ENCODE measurements around the gene FNBP1L. TPM values are rescaled to one million over a fixed set of nuclear protein-coding genes. Genes with fewer than 3 reads are reported as not detected.

Gene FNBP1L
- total and polyA plus RNA-seq, 2 experiments from 2014 or later: 56.3 to 132 TPM

DNA sequence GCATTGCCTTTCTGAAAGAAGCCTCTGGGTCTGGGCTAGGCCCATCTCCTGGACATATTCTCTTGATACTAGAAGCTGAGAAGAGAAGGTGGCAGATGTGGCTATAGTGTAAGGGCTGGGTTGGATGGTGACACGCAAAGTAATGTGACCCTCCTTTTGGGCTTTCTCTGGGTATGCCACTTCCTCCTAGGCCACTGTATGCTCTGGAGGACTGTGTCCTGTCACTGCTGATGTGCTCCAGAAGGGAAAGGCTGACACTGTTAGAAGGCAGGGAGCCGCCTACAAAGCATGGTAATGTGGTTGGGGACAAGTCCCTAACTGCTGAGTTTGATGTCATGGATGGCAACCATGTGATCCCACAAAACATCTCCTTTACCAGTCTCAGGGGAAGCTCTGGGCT, 121.6 kb downstream of the FNBP1L start (continued):
- TF ChIP-seq, protein P1, sequence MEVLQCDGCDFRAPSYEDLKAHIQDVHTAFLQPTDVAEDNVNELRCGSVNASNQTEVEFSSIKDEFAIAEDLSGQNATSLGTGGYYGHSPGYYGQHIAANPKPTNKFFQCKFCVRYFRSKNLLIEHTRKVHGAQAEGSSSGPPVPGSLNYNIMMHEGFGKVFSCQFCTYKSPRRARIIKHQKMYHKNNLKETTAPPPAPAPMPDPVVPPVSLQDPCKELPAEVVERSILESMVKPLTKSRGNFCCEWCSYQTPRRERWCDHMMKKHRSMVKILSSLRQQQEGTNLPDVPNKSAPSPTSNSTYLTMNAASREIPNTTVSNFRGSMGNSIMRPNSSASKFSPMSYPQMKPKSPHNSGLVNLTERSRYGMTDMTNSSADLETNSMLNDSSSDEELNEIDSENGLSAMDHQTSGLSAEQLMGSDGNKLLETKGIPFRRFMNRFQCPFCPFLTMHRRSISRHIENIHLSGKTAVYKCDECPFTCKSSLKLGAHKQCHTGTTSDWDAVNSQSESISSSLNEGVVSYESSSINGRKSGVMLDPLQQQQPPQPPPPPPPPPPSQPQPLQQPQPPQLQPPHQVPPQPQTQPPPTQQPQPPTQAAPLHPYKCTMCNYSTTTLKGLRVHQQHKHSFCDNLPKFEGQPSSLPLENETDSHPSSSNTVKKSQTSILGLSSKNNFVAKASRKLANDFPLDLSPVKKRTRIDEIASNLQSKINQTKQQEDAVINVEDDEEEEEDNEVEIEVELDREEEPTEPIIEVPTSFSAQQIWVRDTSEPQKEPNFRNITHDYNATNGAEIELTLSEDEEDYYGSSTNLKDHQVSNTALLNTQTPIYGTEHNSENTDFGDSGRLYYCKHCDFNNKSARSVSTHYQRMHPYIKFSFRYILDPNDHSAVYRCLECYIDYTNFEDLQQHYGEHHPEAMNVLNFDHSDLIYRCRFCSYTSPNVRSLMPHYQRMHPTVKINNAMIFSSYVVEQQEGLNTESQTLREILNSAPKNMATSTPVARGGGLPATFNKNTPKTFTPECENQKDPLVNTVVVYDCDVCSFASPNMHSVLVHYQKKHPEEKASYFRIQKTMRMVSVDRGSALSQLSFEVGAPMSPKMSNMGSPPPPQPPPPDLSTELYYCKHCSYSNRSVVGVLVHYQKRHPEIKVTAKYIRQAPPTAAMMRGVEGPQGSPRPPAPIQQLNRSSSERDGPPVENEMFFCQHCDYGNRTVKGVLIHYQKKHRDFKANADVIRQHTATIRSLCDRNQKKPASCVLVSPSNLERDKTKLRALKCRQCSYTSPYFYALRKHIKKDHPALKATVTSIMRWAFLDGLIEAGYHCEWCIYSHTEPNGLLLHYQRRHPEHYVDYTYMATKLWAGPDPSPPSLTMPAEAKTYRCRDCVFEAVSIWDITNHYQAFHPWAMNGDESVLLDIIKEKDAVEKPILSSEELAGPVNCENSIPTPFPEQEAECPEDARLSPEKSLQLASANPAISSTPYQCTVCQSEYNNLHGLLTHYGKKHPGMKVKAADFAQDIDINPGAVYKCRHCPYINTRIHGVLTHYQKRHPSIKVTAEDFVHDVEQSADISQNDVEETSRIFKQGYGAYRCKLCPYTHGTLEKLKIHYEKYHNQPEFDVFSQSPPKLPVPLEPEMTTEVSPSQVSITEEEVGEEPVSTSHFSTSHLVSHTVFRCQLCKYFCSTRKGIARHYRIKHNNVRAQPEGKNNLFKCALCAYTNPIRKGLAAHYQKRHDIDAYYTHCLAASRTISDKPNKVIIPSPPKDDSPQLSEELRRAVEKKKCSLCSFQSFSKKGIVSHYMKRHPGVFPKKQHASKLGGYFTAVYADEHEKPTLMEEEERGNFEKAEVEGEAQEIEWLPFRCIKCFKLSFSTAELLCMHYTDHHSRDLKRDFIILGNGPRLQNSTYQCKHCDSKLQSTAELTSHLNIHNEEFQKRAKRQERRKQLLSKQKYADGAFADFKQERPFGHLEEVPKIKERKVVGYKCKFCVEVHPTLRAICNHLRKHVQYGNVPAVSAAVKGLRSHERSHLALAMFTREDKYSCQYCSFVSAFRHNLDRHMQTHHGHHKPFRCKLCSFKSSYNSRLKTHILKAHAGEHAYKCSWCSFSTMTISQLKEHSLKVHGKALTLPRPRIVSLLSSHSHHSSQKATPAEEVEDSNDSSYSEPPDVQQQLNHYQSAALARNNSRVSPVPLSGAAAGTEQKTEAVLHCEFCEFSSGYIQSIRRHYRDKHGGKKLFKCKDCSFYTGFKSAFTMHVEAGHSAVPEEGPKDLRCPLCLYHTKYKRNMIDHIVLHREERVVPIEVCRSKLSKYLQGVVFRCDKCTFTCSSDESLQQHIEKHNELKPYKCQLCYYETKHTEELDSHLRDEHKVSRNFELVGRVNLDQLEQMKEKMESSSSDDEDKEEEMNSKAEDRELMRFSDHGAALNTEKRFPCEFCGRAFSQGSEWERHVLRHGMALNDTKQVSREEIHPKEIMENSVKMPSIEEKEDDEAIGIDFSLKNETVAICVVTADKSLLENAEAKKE (CRISPR knock-in tag; IDR thresholded peaks at IDR 0.05): no peak
- TF ChIP-seq POLR2AphosphoS5 (IDR thresholded peaks at IDR 0.05; ENCODE audit: low read depth): no peak
- no peak for TF ChIP-seq EZH2 (IDR thresholded peaks at IDR 0.05; ENCODE audit: low read depth, unreplicated experiment)
- TF ChIP-seq, protein P2, sequence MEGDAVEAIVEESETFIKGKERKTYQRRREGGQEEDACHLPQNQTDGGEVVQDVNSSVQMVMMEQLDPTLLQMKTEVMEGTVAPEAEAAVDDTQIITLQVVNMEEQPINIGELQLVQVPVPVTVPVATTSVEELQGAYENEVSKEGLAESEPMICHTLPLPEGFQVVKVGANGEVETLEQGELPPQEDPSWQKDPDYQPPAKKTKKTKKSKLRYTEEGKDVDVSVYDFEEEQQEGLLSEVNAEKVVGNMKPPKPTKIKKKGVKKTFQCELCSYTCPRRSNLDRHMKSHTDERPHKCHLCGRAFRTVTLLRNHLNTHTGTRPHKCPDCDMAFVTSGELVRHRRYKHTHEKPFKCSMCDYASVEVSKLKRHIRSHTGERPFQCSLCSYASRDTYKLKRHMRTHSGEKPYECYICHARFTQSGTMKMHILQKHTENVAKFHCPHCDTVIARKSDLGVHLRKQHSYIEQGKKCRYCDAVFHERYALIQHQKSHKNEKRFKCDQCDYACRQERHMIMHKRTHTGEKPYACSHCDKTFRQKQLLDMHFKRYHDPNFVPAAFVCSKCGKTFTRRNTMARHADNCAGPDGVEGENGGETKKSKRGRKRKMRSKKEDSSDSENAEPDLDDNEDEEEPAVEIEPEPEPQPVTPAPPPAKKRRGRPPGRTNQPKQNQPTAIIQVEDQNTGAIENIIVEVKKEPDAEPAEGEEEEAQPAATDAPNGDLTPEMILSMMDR (conservative IDR thresholded peaks at IDR 0.05; ENCODE audit: low read depth in 2 of 2): no peak
- no peak for TF ChIP-seq JUNB (IDR thresholded peaks at IDR 0.05; ENCODE audit: unreplicated experiment)

DNA sequence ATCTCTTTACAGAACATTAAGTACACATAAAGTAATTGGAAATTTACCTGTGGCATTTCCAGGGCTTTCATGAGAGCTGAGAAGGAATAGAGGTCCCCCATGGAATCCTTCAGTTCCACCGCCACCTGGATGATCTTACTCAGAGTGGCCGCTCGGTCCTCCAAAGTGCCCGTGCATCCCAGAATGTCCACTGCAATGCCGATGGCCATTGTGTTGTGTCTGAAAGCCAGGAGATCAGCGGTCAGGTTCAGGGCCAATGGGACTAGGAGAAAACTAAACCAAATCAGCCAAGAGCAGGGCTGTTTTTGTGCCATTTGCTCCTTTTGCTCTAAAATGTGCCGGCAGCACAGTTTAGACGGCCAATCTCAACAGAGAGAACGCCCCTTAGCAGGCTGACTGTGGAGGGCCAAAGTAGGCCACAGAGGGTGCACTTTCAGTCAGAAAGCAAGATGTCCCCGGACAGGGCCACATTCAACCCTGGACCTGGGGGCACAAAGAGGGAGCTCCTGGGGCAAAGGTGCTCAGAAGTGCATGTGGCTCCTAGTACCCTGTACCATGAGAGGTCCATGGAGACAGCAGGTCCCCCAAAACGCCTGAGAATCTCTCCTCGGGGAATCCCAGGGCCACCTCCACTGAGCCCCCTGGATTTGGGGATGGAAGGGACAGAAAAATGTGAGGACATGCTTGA, 123.8 kb downstream of the FNBP1L start:
- Mint-ChIP-seq H3K4me3 (no peak overlapping the region), H3K27ac (peak overlapping the region; percentile 87; the same call in 1 of the 2 replicates), H3K9me3 (no peaks in the 10 kb centered on the region), H3K36me3 (ENCODE audit: low read depth) (peaks cover 17% of the 10 kb centered on the region), H3K27me3 (ENCODE audit: insufficient read depth, low read depth, poor library complexity) (peaks cover 5% of the 10 kb centered on the region), H3K4me1 (peaks cover 20% of the 10 kb centered on the region)
- Histone ChIP-seq H3K27me3 (ENCODE audit: insufficient read depth) (no peaks in the 10 kb centered on the region), H3K4me1 (ENCODE audit: insufficient read depth) (peaks cover 18% of the 10 kb centered on the region), H2AFZ (no peak overlapping the region), H3K4me2 (no peak overlapping the region; the same call in 1 of the 2 replicates), H4K20me1 (replicated peaks; ENCODE audit: insufficient read depth) (0 out of 2 replicates have a peak, but pooled peaks cover 8% of the 10 kb centered on the region), H3K79me2 (replicated peaks; ENCODE audit: insufficient read depth) (no peaks in the 10 kb centered on the region), H3K36me3 (ENCODE audit: insufficient read depth) (no peaks in the 10 kb centered on the region; the same call in 1 of the 2 replicates), H3K9me2 (ENCODE audit: insufficient read depth) (no peaks in the 10 kb centered on the region), H3F3A (replicated peaks; ENCODE audit: low read depth) (no peaks in the 10 kb centered on the region), H3K27ac (ENCODE audit: low read depth) (peak overlapping the region; percentile 63; the same call in 1 of the 2 replicates), H3K4me3 (no peak overlapping the region)
- no peak for DNase-seq (ENCODE audit: low spot score)
- ATAC-seq: no peak
- TF ChIP-seq CREB1 (CRISPR knock-in tag; IDR thresholded peaks at IDR 0.05; ENCODE audit: low read depth) (no peak), ZNF331 (CRISPR knock-in tag; IDR thresholded peaks at IDR 0.05; ENCODE audit: low read depth) (no peak)
- TF ChIP-seq, protein P1 (CRISPR knock-in tag; IDR thresholded peaks at IDR 0.05): no peak
